UCSD-AML1 (cell line): ENCODE measurements around the gene KLC1.

Experiments
- DNase-seq: peaks from one replicate; lab custom pipeline; 2025; ENCODE audit not compliant: unreplicated experiment; lab: John Stamatoyannopoulos, UW

The KLC1 gene

DNA sequence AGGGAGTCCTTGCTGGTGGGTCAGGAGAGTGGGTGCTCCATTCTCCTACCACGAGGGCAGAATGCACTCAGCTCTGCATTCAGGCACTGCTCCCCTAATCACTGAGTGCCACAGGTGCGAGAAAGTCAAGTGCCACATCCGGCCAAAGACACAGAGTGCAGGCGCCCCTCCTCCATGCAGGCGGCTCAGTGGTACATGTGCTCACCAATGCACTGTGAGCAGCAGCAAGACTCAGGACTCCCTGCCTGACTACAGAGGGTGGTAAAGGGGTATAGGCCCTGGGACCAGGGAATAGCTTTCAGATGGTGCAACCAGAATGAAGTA, 119.5 kb downstream of the KLC1 start:
- DNase-seq = no peak

DNA sequence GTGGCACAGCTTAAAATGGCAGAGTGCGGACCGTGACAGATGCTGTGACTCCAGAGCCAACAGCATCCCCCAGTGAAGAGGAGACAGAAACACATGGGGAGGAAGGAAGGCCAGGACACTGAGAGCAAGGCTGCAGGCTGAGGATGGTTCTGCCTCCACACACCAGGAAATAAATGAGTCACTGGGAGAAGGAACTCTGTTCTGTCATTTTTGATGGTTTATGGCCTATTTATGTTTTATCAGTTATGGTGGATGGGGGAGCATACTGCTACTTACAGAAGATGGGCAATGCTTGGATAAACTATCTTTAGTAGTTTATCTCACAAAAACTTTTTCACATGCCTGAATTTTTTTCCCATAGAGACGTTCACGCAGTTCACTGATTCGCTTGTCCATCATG, 120.4 kb downstream of the KLC1 start:
- DNase-seq = no peak

DNA sequence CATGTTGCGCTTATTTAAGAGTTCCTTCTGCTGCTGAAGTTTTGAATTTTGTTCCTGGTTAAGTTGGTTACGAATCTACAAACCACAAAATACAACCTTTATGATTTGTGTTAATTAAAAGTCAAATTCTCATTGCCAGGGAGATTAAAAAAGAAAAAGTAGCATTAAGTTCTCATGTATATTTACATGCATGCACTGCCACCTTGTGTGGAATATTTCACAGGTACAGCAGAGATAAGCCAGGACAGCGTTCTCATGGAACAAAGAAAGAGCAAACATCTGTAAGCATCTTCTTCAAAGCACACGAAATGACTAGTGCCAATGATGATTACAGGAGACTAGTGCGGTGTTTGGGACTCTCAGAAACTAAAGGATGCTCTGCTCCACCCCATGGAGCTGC, 120.8 kb downstream of the KLC1 start:
- DNase-seq = no peak
